ENCODE results near the gene SFMBT1. TPM values are rescaled to one million over a fixed set of nuclear protein-coding genes. Genes with fewer than 3 reads are reported as not detected.

Gene SFMBT1
- polyA plus RNA-seq, 1 of the 3 experiments (the other 2 are of a cell fraction), result 0.72 TPM

DNA sequence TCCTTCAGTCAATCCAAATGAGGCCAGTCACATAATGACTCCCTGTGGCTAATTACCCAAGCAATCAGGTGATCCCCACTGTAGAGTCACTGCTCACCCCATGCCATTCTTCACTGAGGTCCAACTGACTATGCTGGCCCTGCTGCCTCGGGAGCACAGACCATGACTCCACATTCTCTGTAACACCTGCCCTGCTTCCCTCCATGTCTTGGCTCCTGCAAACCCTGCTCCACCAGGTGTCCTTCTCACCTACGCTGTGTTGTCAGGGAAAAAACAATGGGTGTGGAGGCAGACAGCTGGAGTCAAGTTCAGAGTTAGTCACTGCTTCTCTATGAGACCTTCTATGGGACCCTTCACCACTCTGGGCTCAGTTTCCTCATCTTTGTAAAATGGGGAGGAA, 6.1 kb upstream of the SFMBT1 start (continued):
- TF ChIP-seq RFX5 (IDR thresholded peaks at IDR 0.05; ENCODE audit: low read length), result no peak

DNA sequence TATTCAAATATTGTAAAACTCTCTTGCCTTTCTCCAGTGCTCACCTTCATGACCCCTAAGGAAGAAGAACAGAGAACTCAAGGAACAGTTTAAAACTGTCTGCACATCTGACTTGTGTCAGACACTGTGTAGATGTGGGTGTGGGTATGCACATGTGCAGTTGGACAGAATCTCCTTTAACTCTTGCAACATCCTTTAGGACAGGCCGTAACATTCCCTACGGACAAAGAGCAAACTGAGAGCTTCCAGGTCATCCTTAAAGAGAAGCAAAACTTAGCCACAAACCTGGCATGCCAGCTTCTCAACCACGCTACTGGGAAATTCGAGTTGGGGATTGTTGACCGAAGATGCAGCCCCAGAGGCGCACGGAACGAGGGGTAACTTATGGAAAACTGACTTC, 4.1 kb upstream of the SFMBT1 start:
- no peaks in the 10 kb centered on the region for H3K36me3 ChIP-seq (replicated peaks in 1 of 2; ENCODE audit: control insufficient read depth in 1 of 2, insufficient read depth in 2 of 2, low read length in 1 of 2)
- WGBS (ENCODE audit: low lambda C conversion rate), result 80% methylated on average over 8 of the region's 8 CpGs
- H3K27me3 ChIP-seq (ENCODE audit: insufficient read depth), result no peaks in the 10 kb centered on the region
- H3F3A ChIP-seq (replicated peaks; ENCODE audit: insufficient read depth), result peaks cover 11% of the 10 kb centered on the region
- no peak overlapping the region for H2AFZ ChIP-seq (ENCODE audit: low read depth)
- H3K9me2 ChIP-seq, result no peaks in the 10 kb centered on the region
- no peaks in the 10 kb centered on the region for H3K9me3 ChIP-seq
- TF ChIP-seq FOXM1 (IDR thresholded peaks at IDR 0.05; ENCODE audit: low read depth) (no peak), SIN3A (IDR thresholded peaks at IDR 0.05; ENCODE audit: borderline replicate concordance, low read depth, low read length) (no peak), SMC3 (IDR thresholded peaks at IDR 0.05; ENCODE audit: low read depth, low read length) (no peak), EZH2phosphoT487 (IDR thresholded peaks at IDR 0.05; ENCODE audit: borderline replicate concordance, low read depth) (no peak), JUND (IDR thresholded peaks at IDR 0.05) (no peak), MEF2A (IDR thresholded peaks at IDR 0.05; ENCODE audit: borderline replicate concordance, low read depth) (no peak), TAF1 (IDR thresholded peaks at IDR 0.05; ENCODE audit: borderline replicate concordance, low read depth, low read length) (no peak), TEAD4 (IDR thresholded peaks at IDR 0.05; ENCODE audit: borderline replicate concordance, insufficient read depth) (no peak), TCF12 (IDR thresholded peaks at IDR 0.05) (no peak), FOXJ3 (CRISPR knock-in tag; IDR thresholded peaks at IDR 0.05) (no peak)
- TF ChIP-seq, protein P1, sequence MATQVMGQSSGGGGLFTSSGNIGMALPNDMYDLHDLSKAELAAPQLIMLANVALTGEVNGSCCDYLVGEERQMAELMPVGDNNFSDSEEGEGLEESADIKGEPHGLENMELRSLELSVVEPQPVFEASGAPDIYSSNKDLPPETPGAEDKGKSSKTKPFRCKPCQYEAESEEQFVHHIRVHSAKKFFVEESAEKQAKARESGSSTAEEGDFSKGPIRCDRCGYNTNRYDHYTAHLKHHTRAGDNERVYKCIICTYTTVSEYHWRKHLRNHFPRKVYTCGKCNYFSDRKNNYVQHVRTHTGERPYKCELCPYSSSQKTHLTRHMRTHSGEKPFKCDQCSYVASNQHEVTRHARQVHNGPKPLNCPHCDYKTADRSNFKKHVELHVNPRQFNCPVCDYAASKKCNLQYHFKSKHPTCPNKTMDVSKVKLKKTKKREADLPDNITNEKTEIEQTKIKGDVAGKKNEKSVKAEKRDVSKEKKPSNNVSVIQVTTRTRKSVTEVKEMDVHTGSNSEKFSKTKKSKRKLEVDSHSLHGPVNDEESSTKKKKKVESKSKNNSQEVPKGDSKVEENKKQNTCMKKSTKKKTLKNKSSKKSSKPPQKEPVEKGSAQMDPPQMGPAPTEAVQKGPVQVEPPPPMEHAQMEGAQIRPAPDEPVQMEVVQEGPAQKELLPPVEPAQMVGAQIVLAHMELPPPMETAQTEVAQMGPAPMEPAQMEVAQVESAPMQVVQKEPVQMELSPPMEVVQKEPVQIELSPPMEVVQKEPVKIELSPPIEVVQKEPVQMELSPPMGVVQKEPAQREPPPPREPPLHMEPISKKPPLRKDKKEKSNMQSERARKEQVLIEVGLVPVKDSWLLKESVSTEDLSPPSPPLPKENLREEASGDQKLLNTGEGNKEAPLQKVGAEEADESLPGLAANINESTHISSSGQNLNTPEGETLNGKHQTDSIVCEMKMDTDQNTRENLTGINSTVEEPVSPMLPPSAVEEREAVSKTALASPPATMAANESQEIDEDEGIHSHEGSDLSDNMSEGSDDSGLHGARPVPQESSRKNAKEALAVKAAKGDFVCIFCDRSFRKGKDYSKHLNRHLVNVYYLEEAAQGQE (IDR thresholded peaks at IDR 0.05; ENCODE audit: low read depth, low read length), result no peak
- TF ChIP-seq, protein P2, sequence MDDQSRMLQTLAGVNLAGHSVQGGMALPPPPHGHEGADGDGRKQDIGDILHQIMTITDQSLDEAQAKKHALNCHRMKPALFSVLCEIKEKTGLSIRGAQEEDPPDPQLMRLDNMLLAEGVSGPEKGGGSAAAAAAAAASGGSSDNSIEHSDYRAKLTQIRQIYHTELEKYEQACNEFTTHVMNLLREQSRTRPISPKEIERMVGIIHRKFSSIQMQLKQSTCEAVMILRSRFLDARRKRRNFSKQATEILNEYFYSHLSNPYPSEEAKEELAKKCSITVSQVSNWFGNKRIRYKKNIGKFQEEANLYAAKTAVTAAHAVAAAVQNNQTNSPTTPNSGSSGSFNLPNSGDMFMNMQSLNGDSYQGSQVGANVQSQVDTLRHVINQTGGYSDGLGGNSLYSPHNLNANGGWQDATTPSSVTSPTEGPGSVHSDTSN (IDR thresholded peaks at IDR 0.05), result no peak
- TF ChIP-seq, protein P3, sequence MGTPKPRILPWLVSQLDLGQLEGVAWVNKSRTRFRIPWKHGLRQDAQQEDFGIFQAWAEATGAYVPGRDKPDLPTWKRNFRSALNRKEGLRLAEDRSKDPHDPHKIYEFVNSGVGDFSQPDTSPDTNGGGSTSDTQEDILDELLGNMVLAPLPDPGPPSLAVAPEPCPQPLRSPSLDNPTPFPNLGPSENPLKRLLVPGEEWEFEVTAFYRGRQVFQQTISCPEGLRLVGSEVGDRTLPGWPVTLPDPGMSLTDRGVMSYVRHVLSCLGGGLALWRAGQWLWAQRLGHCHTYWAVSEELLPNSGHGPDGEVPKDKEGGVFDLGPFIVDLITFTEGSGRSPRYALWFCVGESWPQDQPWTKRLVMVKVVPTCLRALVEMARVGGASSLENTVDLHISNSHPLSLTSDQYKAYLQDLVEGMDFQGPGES (IDR thresholded peaks at IDR 0.05; ENCODE audit: low read depth, low read length), result no peak
- TF ChIP-seq, protein P4, sequence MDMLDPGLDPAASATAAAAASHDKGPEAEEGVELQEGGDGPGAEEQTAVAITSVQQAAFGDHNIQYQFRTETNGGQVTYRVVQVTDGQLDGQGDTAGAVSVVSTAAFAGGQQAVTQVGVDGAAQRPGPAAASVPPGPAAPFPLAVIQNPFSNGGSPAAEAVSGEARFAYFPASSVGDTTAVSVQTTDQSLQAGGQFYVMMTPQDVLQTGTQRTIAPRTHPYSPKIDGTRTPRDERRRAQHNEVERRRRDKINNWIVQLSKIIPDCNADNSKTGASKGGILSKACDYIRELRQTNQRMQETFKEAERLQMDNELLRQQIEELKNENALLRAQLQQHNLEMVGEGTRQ (IDR thresholded peaks at IDR 0.05; ENCODE audit: borderline replicate concordance, low read depth, low read length), result no peak
- TF ChIP-seq, protein P5, sequence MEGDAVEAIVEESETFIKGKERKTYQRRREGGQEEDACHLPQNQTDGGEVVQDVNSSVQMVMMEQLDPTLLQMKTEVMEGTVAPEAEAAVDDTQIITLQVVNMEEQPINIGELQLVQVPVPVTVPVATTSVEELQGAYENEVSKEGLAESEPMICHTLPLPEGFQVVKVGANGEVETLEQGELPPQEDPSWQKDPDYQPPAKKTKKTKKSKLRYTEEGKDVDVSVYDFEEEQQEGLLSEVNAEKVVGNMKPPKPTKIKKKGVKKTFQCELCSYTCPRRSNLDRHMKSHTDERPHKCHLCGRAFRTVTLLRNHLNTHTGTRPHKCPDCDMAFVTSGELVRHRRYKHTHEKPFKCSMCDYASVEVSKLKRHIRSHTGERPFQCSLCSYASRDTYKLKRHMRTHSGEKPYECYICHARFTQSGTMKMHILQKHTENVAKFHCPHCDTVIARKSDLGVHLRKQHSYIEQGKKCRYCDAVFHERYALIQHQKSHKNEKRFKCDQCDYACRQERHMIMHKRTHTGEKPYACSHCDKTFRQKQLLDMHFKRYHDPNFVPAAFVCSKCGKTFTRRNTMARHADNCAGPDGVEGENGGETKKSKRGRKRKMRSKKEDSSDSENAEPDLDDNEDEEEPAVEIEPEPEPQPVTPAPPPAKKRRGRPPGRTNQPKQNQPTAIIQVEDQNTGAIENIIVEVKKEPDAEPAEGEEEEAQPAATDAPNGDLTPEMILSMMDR (IDR thresholded peaks at IDR 0.05), result no peak
- no peak overlapping the region for H3K27ac ChIP-seq (ENCODE audit: low read depth in 2 of 2, low read length in 1 of 2)
- H3K4me3 ChIP-seq (ENCODE audit: low read depth in 2 of 2, low read length in 1 of 2), result no peak overlapping the region
- H3K9ac ChIP-seq, result no peak overlapping the region
- no peaks in the 10 kb centered on the region for H3K79me2 ChIP-seq (ENCODE audit: insufficient read depth)
- H3K4me1 ChIP-seq (ENCODE audit: control insufficient read depth in 1 of 2, insufficient read depth in 2 of 2, low read depth in 1 of 2, low read length in 1 of 2), result no peaks in the 10 kb centered on the region; a peak in 1 of 4 replicates
- no peaks in the 10 kb centered on the region for H4K20me1 ChIP-seq (ENCODE audit: insufficient read depth)
- no peak for DNase-seq
- ChIA-PET POLR2A (no interaction called here), CTCF (no interaction called here)
- no peak overlapping the region for H3K4me2 ChIP-seq
